HL-60/S4 treated with phorbol 12-myristate 13-acetate at 8.2 ng/mL for 4 days and 3 days (cell line): ENCODE results near the gene RTN4R.

ENCODE experiments used
- in situ Hi-C: fragments of 300-500 bp; cut with MboI; formaldehyde crosslinking; loops from 2 replicates; pipeline ENCODE4 v1.15.0; 2022; ENCODE audit warnings: low sequenced_read_pairs

Gene RTN4R

DNA sequence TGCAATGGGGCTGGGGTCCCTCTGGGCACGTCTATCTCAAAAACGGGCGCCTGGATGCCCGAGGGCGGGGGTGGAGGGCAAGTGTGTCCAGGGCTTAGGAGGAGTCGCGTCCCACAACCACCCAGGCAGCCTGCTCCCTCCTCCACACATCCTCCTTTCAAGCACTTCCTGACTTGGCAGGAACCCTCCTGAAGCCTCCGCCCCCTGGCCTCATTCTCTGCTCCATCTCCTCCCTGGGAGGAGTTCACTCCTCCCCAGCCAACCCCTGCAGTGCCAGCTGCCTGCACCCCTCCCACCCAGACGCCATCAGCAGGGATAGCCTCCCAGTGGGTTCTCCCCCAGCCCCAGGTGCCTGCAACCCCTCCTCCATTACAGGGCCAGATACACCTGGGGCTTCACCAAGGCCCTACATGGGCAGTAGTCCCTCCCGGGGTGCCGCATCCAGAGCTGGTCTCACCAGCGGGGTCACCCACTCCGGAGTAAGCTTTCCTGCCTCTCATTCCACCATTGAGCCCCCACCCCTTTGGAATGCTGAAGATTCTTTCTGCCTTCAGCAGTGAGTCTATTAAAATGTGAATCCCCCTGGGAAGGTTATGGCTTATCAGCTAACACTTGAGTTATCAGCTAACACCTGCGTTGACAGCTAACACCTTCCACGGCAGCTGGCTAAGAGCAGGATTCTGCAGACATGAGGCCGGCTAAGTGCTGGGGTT lies 24.4 kb downstream of the RTN4R start:
- in situ Hi-C loops: no loop called here

DNA sequence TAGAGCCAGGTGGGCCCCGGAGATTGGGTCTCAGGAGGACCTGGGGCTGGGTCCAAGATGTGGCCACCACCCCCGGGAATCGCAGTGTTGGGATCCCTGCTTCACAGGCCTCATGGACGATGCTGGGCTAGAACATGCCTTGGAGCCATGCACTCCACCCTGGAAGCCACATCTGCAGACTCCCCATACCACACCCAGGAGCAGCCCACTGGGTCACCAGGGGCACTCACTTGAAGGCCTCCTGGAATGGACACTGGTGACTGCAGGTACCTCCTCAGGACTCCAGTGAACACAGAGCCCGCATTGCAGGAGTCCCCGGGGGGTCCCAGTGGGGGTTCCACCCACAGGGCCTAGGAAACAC lies 25.0 kb downstream of the RTN4R start:
- in situ Hi-C loops: no loop called here

DNA sequence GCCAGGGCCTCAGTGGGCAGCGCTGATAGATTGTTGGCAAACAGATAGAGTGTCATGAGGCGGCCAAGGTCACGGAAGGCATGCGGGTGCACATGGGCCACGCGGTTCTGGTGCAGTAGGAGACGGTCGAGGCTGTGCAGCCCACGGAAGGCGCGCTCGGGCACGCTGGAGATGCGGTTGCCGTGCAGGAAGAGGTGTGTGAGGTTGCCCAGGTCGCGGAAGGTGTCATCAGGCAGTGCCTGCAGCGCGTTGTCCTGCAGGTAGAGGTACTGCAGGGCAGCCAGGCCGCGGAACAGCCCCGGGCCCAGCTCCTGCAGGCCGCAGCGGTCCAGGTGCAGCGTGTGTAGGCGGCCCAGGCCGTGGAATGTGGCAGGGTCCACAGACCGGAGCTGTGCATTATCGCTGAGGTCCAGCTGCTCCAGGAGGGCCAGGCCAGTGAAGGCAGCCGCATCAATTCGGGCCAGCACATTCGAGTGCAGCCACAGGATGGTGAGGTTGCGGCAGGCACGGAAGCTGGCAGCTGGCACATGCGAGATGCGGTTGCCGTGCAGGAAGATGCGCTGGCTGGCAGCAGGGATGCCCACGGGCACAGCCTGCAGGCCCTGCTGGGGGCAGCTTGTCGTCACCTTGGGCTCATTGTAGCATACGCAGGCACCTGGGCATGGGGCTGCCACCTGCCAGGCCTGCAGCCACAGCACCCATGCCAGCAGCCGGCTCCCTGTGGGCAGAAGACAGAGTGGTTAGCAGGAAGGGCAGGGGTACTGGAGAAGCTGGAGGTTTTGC lies 25.5 kb downstream of the RTN4R start:
- in situ Hi-C loops: no loop called here

GRCh38 chr22:20241579-20242392 lies 26.3 kb downstream of the RTN4R start:
- in situ Hi-C loops: no loop called here

GRCh38 chr22:20240900-20241299 lies 27.2 kb downstream of the RTN4R start:
- in situ Hi-C loops: no loop called here

- in situ Hi-C loops: no loop called here
These were observed 27.7 kb downstream of the RTN4R start for GRCh38 chr22:20240447-20240764.

DNA sequence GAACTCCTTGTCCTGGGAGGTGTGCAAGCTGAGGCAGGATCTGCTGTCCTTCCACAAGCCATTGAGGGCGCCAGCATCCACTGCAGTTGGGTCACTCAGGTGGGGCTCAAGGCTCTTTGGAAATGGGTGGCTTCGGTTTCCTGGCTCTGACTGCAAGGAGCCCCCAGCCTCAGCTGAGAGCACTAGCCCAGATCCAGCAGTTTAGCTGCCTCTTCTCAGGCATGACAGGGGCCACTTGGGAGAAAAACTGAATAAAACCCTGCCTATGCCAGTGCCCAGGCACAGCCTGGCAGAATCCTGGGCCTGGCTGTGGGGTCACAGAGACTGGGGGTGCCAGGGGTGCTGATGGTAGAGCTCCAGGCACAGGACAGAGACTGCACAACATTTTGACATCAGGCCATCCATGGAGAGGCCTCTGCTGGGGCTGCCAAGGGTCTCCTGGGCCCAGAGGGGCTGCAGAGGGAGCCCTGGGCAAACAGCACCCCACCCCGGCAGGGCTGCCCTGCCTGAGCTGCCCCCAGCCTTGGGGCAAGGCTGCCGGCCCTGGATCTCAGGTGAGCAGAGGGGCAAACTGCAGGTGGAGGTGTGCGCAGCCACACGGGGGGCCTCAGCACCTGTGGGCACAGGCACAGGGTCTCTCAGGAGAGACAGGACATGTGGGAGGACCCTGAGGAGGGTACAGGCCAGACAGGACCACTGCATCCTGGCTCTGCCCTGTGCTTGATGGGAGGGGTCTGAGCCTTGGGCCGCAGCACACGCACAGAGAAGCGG lies 28.3 kb downstream of the RTN4R start:
- in situ Hi-C loops: no loop called here

GRCh38 chr22:20238901-20239675 lies 29.0 kb downstream of the RTN4R start:
- in situ Hi-C loops: no loop called here

DNA sequence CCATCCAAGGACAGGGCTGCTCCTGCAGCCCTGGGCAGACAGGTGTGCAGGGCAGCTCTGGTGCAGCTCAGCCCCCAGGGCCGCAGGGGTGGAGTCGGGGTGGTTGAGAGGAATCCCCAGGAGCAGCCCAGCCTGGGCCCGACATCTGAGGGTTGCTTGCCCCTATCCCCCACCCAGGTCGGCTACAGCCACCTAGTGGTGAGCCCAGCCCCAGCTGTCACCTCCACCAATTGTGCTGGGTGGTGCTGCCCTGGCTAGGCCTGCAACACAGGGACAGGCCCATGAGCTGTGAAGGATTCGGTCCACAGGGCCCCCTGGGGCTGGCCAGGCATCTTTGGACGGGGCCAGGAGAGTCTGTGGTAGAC lies 29.6 kb downstream of the RTN4R start:
- in situ Hi-C loops: no loop called here

DNA sequence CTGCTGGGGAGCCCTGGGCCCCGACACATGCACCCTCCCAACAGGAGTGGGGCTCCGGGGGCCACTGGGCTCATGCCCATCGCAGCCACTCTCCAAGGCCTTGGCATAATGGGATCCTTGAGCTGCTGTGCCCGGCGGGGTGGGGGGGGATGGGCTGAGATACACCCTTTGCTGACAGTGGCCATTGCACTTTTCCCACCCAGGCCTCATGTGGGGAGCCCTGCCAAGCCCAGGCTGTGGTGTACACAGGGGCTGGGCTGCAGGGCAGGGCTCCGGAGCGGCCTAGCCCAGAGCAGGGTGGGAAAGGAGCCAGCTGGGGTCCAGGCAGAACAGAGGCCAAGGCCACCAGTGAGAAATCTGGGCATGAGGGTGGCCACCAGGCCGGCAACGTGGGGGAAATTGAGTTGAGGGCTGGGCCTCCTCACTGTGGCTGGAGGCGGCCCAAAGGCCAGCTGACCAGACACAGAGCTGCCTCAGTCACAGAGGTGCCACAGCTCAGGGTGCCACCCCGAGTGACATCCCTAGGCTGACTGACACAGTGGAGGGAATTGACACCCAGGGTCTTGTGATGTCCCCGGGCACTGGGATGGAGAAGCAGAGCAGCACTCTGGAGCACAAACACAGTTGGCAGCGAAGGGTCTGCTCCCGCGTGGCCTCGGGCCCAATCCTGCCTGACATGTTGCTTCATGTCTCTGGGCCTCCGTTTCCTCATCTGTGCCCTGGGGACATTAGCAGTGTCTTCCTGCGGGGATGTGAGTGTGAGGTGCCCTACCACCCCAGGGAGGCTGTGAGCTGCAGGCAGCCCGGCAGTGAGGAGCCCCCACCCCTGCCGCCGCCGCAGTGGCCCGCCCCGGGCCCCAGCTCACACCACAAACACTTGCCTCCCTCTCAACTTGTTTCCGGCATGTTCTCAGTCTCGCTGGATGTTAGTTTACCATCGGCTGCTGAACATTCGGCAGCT lies 30.4 kb downstream of the RTN4R start:
- in situ Hi-C loops: no loop called here

GRCh38 chr22:20236052-20236717 lies 31.9 kb downstream of the RTN4R start:
- in situ Hi-C loops: no loop called here

DNA sequence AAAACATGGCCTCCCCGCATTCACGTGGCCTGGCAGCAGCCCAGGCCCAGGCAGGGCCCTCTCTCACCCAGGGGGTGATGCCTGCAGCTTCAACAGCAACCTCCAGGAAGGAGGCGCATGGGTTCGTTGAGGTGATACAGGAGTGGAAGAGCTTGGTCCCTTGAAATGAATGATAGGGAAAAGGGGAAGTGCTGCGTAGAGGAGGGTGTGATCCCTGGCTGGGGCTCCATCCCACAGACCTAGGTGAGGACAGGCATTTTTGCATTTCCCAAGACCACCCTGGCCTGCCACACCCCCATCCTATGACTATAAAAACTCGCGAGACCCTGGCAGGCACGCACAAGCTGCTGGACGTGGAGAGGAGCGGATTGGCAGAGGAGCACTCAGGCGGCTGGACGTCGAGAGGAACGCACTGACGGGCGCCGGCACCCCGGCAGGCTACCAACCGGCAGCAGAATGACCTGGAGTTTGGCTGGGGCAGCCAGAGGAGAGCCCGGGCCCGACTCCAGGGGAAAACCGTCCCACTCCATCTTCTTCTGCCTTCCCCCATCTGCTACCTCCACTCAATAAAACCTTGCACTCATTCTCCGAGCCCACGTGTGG lies 32.6 kb downstream of the RTN4R start:
- in situ Hi-C loops: no loop called here

DNA sequence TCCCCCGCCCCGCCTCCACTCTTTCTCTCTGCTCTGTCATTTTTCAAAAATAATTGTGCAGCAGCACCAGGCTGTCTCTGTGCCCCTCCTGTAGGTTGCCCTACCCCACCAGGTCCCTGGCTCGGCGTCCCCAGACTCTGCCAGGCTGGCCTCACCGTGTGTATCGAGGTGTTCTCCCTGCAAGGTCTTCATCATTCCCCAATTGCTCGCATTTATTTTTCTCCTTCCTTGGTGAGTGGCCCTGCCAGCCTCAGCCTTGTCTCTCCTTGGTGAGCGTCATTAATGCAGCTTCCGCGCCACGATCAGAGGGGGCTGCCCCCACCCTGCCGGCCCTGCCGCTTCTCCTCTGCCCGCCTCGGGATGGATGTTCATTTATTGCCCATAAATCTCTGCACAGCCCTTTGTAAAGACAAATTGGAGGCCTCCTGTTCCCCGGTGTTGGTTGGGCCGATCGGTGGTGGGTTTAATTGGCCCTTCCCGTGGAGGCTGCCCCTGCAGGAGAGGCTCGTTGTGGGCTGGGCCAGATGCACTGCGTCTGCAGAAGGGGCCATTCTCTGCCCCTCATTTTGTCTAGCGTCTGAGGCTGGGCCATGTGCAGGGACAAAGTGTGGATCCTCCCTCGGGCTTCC lies 33.2 kb downstream of the RTN4R start:
- in situ Hi-C loops: no loop called here

DNA sequence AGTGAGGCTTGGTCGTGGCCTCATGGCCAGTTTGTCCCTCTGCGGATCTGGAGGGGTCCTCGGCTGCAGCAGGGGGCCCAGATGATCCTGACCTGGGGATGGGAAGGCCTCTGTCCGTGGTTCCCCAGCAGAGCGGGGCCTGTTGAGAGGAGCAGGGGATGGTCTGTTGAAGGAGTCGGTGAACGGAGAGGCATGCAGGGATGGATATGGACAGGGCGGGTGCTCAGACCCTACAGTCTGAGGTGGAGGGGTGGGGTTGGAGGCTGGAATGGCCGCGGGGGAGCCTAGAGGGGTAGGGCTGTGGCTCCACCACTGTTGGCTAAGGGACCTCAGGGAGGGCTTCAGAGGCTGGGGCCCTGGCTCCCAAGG lies 33.8 kb downstream of the RTN4R start:
- in situ Hi-C loops: no loop called here

DNA sequence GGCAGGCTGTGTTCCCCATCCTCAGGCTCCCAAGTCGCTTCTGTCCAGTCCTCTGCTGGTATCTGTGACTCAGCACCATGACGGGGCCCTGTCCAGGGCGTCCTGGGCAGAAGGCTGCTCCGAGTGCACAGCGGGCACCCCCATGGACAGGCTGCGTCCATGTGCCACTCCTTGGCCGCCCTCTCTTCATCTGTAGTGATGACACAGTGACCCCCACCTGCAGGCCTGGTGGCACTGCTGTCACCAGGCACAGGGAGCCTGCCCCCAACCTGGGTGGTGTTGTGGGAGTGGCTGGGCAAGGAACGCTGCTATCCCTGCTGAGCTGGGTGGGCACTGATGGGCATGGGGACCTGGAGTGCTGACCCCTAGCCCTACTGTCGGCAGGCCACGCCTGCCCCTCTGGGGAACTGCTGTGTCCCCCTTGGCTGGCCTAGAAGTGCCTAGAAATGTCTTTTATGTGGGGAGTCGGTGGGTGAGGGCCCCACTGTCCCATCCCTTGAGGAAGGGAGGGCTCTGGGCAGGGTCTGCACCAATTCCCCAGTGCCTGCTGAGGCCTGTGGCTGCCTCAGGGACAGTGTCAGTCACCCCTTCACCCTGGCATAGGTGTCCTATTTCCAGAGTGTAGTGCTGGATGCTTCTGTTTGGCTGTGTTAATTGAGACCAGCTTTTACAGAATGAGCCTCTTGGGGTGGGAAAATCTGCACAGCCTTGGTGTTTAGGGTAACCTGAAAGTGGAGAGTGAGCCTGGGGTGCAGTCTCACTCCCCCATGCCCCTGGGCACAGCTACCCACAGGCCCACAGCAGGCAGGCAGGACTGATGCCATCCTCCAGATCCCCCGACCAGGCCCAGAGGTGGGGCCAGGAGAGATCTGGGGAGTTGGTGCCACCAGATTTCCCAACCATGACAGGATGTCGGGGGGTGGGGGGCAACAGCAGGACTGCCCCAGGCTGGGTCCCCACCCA lies 34.5 kb downstream of the RTN4R start:
- in situ Hi-C loops: no loop called here

DNA sequence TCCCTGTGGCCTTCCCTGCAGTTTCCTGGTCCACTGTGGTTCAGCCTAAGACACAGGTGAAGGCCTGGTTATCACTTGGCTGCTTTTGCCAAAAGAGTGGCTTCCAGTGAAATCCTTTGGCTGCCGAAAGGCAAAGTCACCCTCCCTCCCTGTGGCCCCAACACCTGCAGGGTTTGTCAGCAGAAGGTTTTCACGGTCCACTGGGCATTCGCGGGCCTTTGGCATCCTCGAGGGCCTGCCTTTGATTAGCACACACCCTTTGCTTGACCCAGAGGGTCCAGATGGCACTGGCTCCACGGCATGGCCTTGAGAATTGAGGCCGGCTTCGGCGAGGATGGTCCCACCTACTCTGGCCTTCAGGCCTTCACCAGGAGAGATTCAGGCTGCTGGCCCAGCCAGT lies 35.3 kb downstream of the RTN4R start:
- in situ Hi-C loops: no loop called here

- in situ Hi-C loops: no loop called here
These were observed 35.9 kb downstream of the RTN4R start for GRCh38 chr22:20232237-20232598.
